GM19023 (cell line): ENCODE data around the gene RELT.
"Not testable (repeated sequence)": the region's sequence is repeated elsewhere in the genome, so short reads cannot be mapped to it uniquely, and the experiment has no call there.

ENCODE experiments used
- ATAC-seq: cut with Tn5 transposase; IDR thresholded peaks from one replicate; pipeline ENCODE4 v1.9.1; 2021; ENCODE audit warnings: mild to moderate bottlenecking, moderate library complexity; ENCODE audit not compliant: unreplicated experiment

The RELT gene

GRCh38 chr11:73428227-73428626 lies 52.0 kb downstream of the RELT start:
- no peak for ATAC-seq

GRCh38 chr11:73428699-73429098 lies 52.5 kb downstream of the RELT start:
- ATAC-seq = no peak

DNA sequence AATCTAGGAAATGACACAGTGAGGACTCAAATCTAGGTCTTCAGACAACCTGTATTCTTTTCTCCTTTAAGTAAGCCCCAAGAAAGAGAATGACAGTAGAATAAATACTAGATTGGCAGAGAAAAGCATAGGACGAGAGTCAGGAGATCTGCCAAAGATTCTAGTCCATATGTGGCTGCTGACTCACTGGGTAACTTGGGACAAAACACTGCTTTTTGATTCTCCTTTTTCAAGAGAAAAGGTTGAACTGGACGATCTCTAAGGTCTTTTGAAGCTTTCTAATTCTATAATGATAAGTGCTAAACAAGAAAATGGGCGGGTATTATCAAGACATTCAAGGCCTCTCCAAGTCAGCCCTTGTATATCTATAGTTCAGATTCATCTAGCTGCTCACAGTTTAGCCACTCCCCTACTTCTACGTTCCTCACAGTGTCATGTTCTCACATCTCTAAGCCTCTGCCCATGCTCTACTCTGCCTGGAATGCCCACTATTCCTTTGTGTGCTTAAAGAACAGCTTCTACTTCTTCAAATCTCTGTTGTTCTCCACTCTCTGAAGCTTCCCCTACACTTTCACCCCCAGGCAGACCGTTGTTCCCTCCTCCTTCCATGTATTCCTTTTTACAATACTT lies 53.0 kb downstream of the RELT start:
- ATAC-seq = no peak

DNA sequence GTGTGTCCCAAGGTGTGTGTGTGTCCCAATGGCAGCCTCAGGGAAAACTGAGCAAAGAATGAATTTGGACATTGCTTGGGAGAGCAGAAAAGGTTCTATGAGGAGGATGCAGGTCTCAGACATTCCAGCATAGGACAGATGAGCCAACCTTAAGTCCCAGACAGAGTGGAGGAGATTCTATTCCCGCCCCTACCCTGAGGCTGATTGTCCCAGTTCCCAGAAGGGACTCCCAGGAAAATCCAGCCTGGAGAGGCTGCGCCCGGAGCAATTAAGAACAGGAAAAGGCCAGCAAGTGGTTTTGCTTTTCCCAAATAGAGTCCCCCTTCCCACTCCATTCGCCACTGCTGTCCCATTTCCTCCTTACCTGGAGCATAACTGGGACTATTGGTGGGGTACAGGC lies 54.1 kb downstream of the RELT start:
- no peak for ATAC-seq

- ATAC-seq = no peak
These were observed 55.2 kb downstream of the RELT start for GRCh38 chr11:73431396-73431795.

- ATAC-seq = not testable (repeated sequence)
These were observed 60.7 kb downstream of the RELT start for GRCh38 chr11:73436859-73437258.

DNA sequence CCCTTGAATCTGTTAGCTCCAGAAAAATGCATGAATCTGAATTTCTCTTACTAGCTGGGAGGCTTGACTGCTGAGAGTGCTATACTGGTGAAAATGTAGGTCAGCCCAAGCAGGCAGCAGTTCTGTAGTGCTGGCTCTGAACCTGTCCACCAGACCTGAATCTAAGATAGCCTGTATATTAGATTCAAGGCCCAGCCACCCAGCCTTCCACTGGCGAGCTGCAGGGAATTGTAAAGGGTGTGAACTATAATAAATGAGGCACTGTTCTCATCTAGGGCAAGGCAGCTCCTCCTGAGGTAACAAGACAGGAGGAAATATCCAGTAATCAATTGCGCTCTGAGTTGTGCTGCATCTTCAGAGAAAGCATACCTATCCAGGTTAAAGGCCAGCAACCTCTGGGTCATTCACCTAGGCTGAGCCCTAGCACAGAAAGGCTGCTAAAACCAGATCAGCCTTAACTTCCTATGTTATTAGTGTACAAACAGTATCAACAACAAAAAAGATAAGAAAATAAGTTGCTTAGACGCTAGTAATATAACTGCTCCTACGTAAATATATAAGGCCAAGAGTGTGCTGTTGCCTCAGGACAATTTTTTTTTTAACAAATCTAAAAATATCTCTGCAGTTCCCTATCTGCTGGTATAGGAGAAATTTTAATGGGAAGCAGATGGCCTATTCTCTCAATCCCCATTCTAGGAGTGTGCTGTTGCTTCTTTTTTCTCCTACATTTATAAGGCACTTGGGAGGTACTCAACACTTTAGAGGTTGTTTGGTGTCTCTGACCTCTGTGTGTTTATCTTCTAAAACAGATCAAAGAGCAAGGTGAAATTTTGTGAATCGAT lies 63.0 kb downstream of the RELT start:
- no peak for ATAC-seq

DNA sequence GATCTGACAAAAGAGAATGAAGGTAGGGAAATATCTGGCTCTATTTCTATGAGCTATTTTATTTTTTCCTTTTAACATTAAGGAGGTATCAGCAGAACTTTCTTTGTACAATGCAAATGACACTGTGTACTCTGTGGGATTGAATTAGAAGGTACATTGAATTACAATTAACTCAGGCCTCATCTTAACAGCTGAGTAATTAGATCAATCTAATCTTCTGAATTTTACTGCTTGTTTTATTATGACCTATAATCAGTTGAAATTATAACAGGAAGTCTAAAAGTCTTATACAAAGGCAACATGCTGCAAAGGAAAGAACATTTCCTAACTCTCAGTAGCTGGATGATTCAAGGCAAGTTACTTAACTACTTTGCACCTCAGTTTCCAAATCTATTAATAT lies 69.8 kb downstream of the RELT start:
- no peak for ATAC-seq

DNA sequence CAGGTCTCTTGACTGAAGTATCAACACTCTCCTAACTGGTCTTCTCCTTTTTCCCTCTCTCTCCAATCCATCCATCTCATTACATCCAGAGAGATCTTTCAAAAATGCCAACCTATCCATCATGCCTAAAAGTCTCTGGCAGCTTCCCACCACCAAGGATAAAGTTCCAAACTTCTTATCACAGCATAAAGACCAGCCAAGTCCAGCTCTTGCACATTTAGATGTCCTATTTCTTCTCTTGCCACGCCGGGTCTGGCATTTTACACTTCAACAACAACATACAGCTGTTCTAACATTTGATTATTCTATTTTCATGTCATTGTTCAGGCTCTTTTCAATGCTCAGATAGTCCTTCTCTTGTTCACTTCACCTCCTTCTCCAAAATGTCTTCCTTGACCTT lies 70.6 kb downstream of the RELT start:
- no peak for ATAC-seq
